Endothelial cell of umbilical vein (primary cell): Measurements from ENCODE around the gene MYH7. TPM values are rescaled to one million over a fixed set of nuclear protein-coding genes. Genes with fewer than 3 reads are reported as not detected.

Experiments used
- BruUV-seq: library from RNA; stranded (reverse); fragments of 400-500 nt; replicated peaks from 2 replicates; lab custom pipeline; 2021; lab: Mats Ljungman, UMichigan
- CTCF ChIA-PET: fragments of 300-600, 350-600 bp; sonication (Branson Sonifier 250); formaldehyde crosslinking; loops from one replicate; lab custom pipeline; 2021; ENCODE audit warnings: antibody characterized with exemption, inconsistent platforms; lab: Charles Lee
- POLR2A ChIA-PET: fragments of 300-600, 350-600 bp; sonication (Branson Sonifier 250); formaldehyde crosslinking; loops from one replicate; lab custom pipeline; 2021; ENCODE audit warnings: antibody characterized with exemption, inconsistent platforms; lab: Charles Lee
- DNase-seq: peaks from one replicate; pipeline ENCODE4 v3.0.0-alpha.2; 2011; ENCODE audit warnings: low read depth, low spot score
- FAIRE-seq: peaks from 2 replicates; lab custom pipeline; 2011; peaks lifted over from hg19 to GRCh38; lab: Jason Lieb, UNC
- H2AFZ ChIP-seq: 2 replicates; pipeline ENCODE4 v1.6.0; 2012; ENCODE audit warnings: low read depth, low read length, control low read depth, inconsistent platforms
- H3K27ac ChIP-seq: 2 replicates; pipeline ENCODE4 v1.5.1; 2011; ENCODE audit warnings: low read depth, mild to moderate bottlenecking, control low read depth, low read length, moderate library complexity; ENCODE audit not compliant: insufficient read depth
- H3K27me3 ChIP-seq, 2 experiments: 2 replicates each; pipeline versions ENCODE4 v1.6.0 to v1.6.1; 2011; ENCODE audit warnings: low read length in 2 of 2, mixed read lengths in 1 of 2; ENCODE audit not compliant: control insufficient read depth in 2 of 2, insufficient read depth in 2 of 2
- H3K36me3 ChIP-seq, 2 experiments: 2 replicates in 1 of 2; 3 replicates in 1 of 2; pipeline ENCODE4 v1.5.1; 2011; ENCODE audit warnings: low read length in 2 of 2, mild to moderate bottlenecking in 1 of 2, moderate library complexity in 1 of 2; ENCODE audit not compliant: control insufficient read depth in 2 of 2, insufficient read depth in 2 of 2; ENCODE audit errors: extremely low read depth in 1 of 2
- H3K4me1 ChIP-seq: 3 replicates; pipeline ENCODE4 v1.5.1; 2011; ENCODE audit warnings: mild to moderate bottlenecking, low read length; ENCODE audit not compliant: control insufficient read depth, insufficient read depth; ENCODE audit errors: extremely low read depth
- H3K4me2 ChIP-seq: 2 replicates; pipeline ENCODE4 v1.6.1; 2011; ENCODE audit warnings: low read length, control low read depth, mixed read lengths; ENCODE audit not compliant: insufficient read depth
- H3K4me3 ChIP-seq, 3 experiments: fragments of 200-600 bp in 1 of 3; sonication (generic), shearing (Covaris generic) in 1 of 3; replicated peaks in 1 of 3; 2 replicates each; pipeline ENCODE4 v1.5.1; 2011 to 2016; ENCODE audit warnings: control low read depth in 3 of 3, low read length in 3 of 3, mild to moderate bottlenecking in 2 of 3, inconsistent platforms in 1 of 3, low read depth in 1 of 3, moderate library complexity in 1 of 3; ENCODE audit not compliant: insufficient read depth in 1 of 3
- H3K79me2 ChIP-seq: 2 replicates; pipeline ENCODE4 v1.6.0; 2012; ENCODE audit warnings: low read length, inconsistent platforms; ENCODE audit not compliant: control insufficient read depth, insufficient read depth
- H3K9ac ChIP-seq: replicated peaks from 2 replicates; pipeline ENCODE3; 2011; ENCODE audit warnings: low read length, control low read depth; ENCODE audit not compliant: insufficient read depth; ENCODE audit errors: extremely low read depth
- H3K9me1 ChIP-seq: replicated peaks from 3 replicates; pipeline ENCODE4 v1.6.0; 2011; ENCODE audit warnings: mild to moderate bottlenecking, low read length; ENCODE audit not compliant: control insufficient read depth, insufficient read depth; ENCODE audit errors: extremely low read depth
- H3K9me3 ChIP-seq: replicated peaks from 2 replicates; pipeline ENCODE4 v1.5.1; 2012; ENCODE audit warnings: low read length, inconsistent platforms; ENCODE audit not compliant: control insufficient read depth, insufficient read depth
- H4K20me1 ChIP-seq: replicated peaks from 2 replicates; pipeline ENCODE3; 2011; ENCODE audit warnings: mild to moderate bottlenecking, low read length; ENCODE audit not compliant: control insufficient read depth, insufficient read depth; ENCODE audit errors: extremely low read depth
- CTCF ChIP-seq, 2 donors: IDR thresholded peaks; 1 replicate in 1 of 2; 2 replicates in 1 of 2; pipeline ENCODE4 v1.5.1; 2011; ENCODE audit warnings: low read length in 2 of 2, mild to moderate bottlenecking in 2 of 2, moderate library complexity in 2 of 2, control low read depth in 1 of 2, inconsistent platforms in 1 of 2, low read depth in 1 of 2; ENCODE audit not compliant: insufficient read depth in 1 of 2; ENCODE audit errors: extremely low read depth in 1 of 2
- EZH2 ChIP-seq: IDR thresholded peaks from 2 replicates; pipeline ENCODE4 v1.6.1; 2012; ENCODE audit warnings: borderline replicate concordance, low read depth, mild to moderate bottlenecking, moderate library complexity, low read length, inconsistent platforms; ENCODE audit not compliant: severe bottlenecking
- FOS ChIP-seq: IDR thresholded peaks from 2 replicates; pipeline ENCODE4 v1.6.1; 2011; ENCODE audit warnings: mild to moderate bottlenecking, low read length, moderate library complexity, borderline replicate concordance; ENCODE audit not compliant: insufficient read depth
- GATA2 ChIP-seq: IDR thresholded peaks from 2 replicates; pipeline ENCODE4 v1.7.0; 2011; ENCODE audit warnings: low read depth, mild to moderate bottlenecking, moderate library complexity, mixed read lengths, low read length; ENCODE audit not compliant: insufficient read length, insufficient read depth
- JUN ChIP-seq: IDR thresholded peaks from 2 replicates; pipeline ENCODE4 v1.6.1; 2011; ENCODE audit warnings: borderline replicate concordance, low read depth; ENCODE audit not compliant: insufficient read length, insufficient read depth
- MYC ChIP-seq: IDR thresholded peaks from one replicate; pipeline ENCODE4 v1.6.1; 2011; ENCODE audit warnings: mild to moderate bottlenecking, low read depth, low read length
- POLR2A ChIP-seq: IDR thresholded peaks from 2 replicates; pipeline ENCODE4 v1.6.1; 2012; ENCODE audit warnings: low read depth, mild to moderate bottlenecking, control low read depth, low read length
- POLR2AphosphoS5 ChIP-seq: IDR thresholded peaks from 2 replicates; pipeline ENCODE4 v1.6.1; 2012; ENCODE audit warnings: low read depth, mild to moderate bottlenecking, control low read depth, low read length, moderate library complexity; ENCODE audit not compliant: insufficient read depth
- dilution Hi-C: fragments of 300-500 bp; cut with MboI; formaldehyde crosslinking; loops from one replicate; pipeline ENCODE4 v1.15.0; 2019; ENCODE audit warnings: low sequenced_read_pairs; ENCODE audit not compliant: extremely low pct_ligation_motif_present
- intact Hi-C: fragments of 100-400 bp; cut with micrococcal nuclease; formaldehyde crosslinking; loops from one replicate; pipeline ENCODE4 v1.10.0; 2022
- polyA plus RNA-seq, 4 experiments: library from polyadenylated mRNA; depleted of rRNA in 3 of 4; stranded (reverse) in 3 of 4; unstranded in 1 of 4; fragments of >200 nt; gene quantifications; 2 replicates each; pipeline versions ENCODE4 v1.2.1 to v1.2.3, GENCODE V29; 2011 to 2012; ENCODE audit warnings: missing spikeins in 1 of 4
- total RNA-seq: library from RNA; stranded (reverse); gene quantifications from 2 replicates; pipeline ENCODE4 v1.2.3, GENCODE V29; 2021
- TF ChIP-seq, protein P1 (sequence below): IDR thresholded peaks from 2 replicates; pipeline ENCODE4 v1.6.1; 2011; ENCODE audit not compliant: insufficient read depth, insufficient read length

The MYH7 gene
- total and polyA plus RNA-seq, 2 donors (not counting 3 experiments of a cell fraction or from before 2014, with no cell fraction given) = not detected

DNA sequence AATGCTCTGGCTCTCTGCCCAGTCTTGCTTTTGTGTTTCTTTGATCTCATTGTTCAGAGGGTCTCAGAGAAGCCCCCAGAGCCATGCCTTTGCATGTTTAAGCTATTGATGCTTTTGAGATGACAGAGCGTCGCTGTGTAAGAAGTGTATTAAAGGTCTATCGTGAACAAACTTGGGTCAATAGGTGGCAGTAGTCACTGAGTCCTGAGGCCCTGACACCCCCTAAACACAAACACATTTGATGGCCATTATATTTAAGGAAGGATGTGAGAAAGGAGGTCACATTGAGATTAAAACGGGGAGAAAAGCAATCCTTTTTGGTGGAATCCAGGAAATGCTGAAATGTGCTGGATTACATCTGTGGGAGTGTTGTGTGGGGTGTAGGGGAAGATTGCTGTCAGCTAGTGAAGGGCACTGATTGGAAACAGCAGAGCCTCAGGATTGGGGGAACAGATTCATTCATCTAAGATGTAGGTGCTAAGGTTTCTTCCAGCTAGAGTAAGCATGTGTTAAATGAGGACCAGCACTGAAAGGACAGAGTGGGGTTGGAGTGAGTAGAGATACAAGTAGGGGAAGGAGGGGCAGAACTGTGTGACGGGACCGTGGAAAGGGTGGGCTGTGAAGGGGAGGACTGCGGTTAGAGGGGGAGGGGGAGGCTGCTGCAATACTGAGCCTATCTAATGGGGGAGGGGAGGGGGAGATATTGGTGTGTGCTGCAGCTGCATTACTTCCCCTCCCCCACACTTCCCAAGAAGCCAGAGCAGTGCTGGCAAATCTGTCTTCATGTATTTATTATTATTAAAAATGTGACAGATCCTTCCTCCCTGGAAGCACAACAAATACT lies 46.7 kb upstream of the MYH7 start:
- no peak overlapping the region for H2AFZ ChIP-seq
- FAIRE-seq (no peak), DNase-seq (no peak)
- H3K36me3 ChIP-seq = peaks cover 5 to 9% of the 10 kb centered on the region in 2 experiments
- ChIA-PET POLR2A (no interaction called here), CTCF (interaction anchor here (1.2 to 15.7 kb wide), 2 partner anchors 42 to 77 kb away, joined by 3 to 416 read pairs; partner anchors contain the start of gene THTPA)
- no peaks in the 10 kb centered on the region for H3K27me3 ChIP-seq
- BruUV-seq = no TSS peak
- H3K4me2 ChIP-seq = no peak overlapping the region
- H3K79me2 ChIP-seq = no peaks in the 10 kb centered on the region
- no peaks in the 10 kb centered on the region for H3K9me3 ChIP-seq
- TF ChIP-seq GATA2 (no peak), JUN (no peak), POLR2AphosphoS5 (no peak), EZH2 (no peak), POLR2A (no peak), FOS (no peak), MYC (no peak), CTCF (IDR thresholded peaks at IDR 0.05; ENCODE audit: extremely low read depth in 1 of 2, insufficient read depth in 1 of 2, low read depth in 1 of 2, low read length in 2 of 2) (no peak)
- TF ChIP-seq, protein P1, sequence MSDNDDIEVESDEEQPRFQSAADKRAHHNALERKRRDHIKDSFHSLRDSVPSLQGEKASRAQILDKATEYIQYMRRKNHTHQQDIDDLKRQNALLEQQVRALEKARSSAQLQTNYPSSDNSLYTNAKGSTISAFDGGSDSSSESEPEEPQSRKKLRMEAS = no peak
- H3K9me1 ChIP-seq = no peaks in the 10 kb centered on the region
- no peak overlapping the region for H3K9ac ChIP-seq
- no peaks in the 10 kb centered on the region for H3K4me1 ChIP-seq
- intact Hi-C loops = loop anchor here (1.0 kb wide), 1 partner anchor 31 kb away; no protein-coding TSS in a partner anchor
- no peak overlapping the region for H3K27ac ChIP-seq
- no peak overlapping the region for H3K4me3 ChIP-seq
- dilution Hi-C loops = no loop called here
- peaks cover 2% of the 10 kb centered on the region for H4K20me1 ChIP-seq
